Cerebellar nuclear complex (tissue), 1 donor: ENCODE data around the gene NAT14.
A peak's percentile ranks its signal among the peaks of the same experiment; 100 is the strongest.
"Not testable (repeated sequence)": the region's sequence is repeated elsewhere in the genome, so short reads cannot be mapped to it uniquely, and the experiment has no call there.

Experiments
- DNase-seq, 2 experiments: peaks; one replicate each; lab custom pipeline; 2025; lab: John Stamatoyannopoulos, UW

NAT14 gene

DNA sequence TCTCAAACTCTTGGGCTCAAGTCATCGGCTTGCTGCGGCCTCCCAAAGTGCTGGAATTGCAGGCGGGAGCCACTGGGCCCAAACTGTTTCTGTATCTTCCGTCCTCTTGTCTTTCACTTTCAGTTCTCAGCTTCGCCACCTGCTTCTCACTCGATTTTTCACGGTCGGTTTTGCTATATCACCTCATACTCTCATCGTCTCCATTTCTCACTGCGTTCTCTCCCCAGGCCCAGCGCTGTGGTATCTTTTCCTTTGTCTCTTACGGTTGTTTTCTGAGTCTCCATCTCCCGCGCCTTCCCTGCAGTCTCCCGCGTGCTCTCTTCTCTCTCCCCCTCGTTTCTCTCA is 18.1 kb downstream of the NAT14 start:
- DNase-seq = no peak

GRCh38 chr19:55503502-55504251 is 18.7 kb downstream of the NAT14 start:
- peak in 1 of 2 experiments; percentile 87 for DNase-seq

- DNase-seq = no peak
These were observed 19.2 kb downstream of the NAT14 start for GRCh38 chr19:55504252-55504603.

- DNase-seq = no peak
These were observed 20.0 kb downstream of the NAT14 start for GRCh38 chr19:55504981-55505380.

- no peak for DNase-seq
These were observed 23.1 kb downstream of the NAT14 start for GRCh38 chr19:55508120-55508519.

DNA sequence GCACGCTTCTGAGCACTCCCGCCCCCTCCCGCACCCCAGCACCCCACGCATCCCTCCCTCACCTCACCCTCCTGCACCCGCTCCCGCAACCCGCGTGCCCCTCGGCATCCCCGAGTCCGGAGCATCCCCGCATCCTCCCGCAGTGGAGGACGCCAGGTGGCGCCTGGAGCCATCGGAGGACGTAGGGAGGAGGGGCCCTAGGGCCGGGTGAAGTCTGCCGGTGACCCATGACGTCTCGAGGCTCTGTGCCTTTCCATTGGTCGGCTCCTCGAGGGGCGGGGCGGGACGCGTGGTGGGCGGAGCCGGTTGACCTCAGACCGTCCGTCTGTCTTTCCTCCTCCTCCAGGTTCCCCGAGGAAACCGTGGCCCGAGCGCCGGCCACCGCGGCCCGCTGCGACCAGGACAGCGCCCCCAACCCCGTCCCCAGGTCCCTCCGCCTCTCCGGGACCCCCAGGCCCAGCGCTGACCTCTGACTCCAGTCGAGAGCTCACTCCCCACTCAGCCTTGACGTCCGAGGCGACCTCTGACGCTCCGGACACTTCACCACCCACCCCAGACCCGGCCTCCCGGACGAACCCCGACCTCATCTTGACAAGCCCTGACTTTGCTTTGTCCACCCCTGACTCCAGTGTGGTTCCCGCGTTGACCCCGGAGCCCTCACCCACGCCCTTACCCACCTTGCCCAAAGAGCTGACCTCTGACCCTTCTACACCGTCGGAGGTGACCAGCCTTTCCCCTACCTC is 32.1 kb downstream of the NAT14 start:
- DNase-seq = peak; percentile 46 to 95

- DNase-seq = no peak
These were observed 34.7 kb downstream of the NAT14 start for GRCh38 chr19:55519451-55520311.

DNA sequence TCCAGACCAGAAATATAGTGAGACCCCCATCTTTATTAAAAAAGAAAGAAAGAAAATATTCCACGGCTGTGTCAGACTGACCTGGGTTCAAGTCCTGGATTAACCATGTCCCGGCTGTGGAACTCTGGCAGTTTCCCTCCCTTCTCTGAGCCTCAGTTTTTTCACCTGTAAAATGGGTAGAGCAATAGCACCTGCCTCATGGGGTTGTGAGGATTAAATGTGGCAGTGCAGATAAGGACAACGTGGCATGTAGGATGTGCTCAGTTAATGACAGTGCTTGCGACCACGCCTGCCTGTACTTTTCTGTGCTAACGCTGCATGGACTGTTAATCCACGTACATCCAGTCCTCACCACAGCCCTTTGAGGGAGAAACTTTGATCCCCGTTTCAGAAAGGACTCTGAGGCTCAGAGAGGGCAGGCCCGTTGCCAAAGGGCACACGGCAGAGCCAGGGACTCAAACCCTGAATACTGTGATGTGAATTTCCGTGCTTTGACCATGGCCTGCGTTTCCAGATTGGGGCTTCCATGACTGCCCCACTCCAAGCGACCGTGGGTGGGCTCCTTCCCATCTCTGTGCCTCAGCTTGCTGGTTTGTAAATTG is 35.8 kb downstream of the NAT14 start:
- no peak for DNase-seq

GRCh38 chr19:55525289-55526101 is 40.5 kb downstream of the NAT14 start:
- DNase-seq = no peak

DNA sequence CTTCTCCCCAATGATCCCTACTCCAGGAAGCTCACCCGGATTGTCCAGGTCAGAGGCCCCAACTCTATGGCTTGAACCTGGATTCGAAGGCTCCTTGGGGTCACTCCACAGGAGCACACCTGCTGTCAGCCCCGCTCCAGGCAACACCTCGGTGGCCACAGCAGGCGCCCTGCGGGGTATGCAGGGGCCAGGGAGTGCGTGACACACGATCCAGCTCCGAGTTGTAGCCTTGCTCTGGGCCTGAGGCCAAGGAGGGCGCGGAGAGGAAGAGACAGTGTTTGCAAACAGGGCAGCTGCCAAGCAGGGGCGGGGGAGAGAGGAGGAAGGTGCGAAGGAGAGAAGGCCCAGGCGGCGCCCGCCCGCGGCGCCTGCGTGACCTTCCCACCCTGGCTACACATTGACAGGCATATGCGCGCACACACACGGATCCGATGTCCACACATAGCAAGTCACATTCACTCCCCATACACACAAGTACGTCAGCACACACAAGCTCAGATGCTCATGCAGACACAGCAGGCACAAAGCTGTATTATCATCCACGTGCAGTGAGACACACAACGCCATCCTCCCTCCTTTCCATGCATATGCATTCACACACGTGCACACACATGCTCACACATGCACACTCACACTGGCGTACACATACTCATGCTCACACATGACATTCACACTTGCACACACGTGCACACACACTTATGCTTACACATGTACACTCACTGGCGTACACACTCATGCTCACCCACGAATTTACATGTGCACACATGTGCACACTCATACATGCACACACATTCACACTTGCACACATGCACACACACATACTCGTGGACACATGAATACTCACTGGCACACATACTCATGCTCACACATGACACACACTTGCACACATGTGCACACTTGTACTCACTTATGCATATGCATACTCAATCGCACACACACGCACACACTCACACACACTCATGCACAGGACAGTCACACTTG is 41.5 kb downstream of the NAT14 start:
- peak in 1 of 2 experiments; percentile 16 for DNase-seq

DNA sequence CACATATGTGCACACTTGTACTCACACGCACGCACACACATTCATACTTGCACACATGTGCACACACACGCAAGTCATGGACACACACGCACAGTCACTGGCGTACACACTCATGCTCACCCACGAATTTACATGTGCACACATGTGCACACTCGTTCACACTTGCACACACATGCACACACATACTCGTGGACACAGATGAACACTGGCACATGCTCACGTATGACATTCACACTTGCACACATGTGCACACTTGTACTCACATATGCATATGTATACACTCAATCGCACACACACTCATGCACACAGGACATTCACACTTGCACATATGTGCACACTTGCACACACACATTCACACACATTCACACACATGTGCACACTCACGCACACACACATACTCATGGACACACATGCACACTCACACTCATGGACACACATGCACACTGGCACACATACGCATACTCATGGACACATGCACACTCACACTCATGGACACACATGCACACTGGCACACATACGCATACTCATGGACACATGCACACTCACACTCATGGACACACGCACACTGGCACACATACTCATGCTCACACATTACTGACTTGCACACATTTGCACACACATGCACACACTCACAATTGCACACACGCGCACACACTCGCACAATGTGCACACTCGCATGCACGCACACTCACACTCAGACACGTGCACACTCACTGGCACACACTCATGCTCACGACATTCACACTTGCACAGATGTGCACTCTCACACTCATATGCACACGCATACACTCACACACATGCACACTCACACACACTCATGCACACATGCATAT is 42.4 kb downstream of the NAT14 start:
- DNase-seq = no peak

DNA sequence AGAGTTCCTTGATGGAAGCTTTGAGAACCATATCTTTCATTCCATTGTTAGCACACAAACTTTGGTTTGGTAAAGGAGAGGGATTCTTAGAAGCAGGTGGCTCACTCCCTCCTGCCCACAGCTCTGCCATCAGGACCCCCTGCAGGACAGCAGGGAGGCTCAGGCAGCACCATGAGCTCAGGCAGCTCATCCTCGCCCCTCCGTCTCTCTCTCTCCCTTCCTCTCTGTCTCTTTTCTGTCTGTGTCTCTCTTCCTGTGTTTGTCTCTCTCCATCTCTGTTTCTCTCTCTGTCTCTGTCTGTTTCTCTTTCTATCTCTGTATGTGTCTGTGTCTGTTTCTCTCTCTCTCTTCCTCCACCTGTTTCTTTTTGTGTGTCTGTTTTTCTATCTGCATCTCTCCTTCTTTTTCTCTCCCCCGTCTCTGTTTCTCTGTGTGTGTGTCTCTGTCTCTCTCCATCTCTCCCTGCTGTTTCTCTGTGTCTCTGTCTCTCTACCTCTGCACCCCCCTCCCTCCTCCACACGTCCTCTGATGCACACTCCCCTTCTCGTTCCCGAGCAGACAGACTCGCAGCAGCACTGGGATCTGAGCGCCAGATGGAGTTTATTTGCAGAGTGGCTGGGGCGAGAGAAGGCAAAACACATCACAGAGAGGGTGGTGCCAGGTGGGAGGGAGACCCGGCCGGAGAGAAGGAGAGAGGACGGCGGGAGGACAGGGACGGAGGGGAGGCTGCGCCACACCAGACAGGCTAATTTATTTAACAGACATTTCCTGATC is 43.2 kb downstream of the NAT14 start:
- DNase-seq = peak; percentile 84 to 89

- DNase-seq = no peak
These were observed 44.7 kb downstream of the NAT14 start for GRCh38 chr19:55529636-55530234.

- no peak for DNase-seq
These were observed 46.0 kb downstream of the NAT14 start for GRCh38 chr19:55530996-55531395.

- DNase-seq = not testable (repeated sequence)
These were observed 49.3 kb downstream of the NAT14 start for GRCh38 chr19:55534280-55534679.

DNA sequence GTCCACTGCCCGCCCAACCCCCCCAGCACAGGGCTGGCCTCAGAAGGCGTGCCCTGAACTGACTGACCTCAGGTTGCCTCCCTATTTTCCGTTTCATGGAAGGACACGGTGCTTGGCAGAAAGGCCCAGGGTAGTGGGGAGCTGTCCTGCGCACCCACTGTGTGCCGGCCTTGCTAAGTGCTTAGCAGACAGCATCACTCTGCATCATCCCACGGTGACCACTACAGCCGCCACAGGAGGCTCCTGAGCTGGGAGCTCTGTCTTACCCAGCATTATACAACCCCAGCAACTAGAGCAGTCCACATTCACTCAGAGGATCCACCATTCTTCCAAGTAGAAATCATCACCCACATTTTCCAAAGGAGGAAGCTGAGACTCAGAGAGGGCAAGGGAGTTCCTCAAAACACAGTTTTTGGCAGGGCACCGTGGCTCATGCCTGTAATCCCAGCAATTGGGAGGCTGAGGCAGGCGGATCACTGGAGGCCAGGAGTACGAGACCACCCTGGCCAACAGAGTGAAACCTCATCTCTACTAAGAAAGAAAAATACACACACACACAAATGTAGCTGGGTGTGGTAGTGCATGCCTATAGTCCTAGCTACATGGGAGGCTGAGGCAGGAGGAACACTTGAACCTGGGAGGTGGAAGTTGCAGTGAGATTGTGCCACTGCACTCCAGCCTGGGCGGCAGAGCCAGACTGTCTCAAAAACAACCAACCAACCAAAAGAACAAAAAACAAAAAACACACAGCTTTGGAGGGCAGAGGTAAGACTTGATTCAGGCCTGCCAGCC is 50.4 kb downstream of the NAT14 start:
- no peak for DNase-seq

- DNase-seq = no peak
These were observed 51.0 kb downstream of the NAT14 start for GRCh38 chr19:55535965-55536350.
